GM12874 (cell line): Measurements from ENCODE around the gene PLEKHH1.

Source experiments
- TF ChIP-seq, protein P1 (sequence below): IDR thresholded peaks from 2 replicates; pipeline ENCODE4 v1.5.1; 2011; ENCODE audit warnings: low read depth, mild to moderate bottlenecking, control low read depth, low read length, moderate library complexity; ENCODE audit not compliant: insufficient read depth

Gene PLEKHH1

DNA sequence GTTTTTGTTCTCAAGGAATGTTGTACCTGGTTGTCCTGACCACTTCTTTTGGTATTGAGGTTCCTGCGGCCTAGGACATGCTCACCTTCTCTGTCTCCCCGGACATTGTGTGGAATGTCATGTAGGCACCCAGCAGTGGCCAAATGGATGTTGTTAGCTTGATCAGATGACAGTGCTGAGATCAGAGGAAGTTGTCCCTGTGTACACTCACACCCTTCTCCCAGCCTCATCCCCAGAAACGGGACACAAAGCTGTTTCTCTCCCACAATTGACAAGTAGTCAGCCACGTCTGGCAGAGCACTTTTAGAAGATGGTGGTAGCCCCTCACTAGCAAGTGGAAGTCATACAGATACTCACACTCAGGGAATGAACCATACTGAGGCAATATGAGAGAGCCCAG lies 3.0 kb downstream of the PLEKHH1 start:
- TF ChIP-seq, protein P1, sequence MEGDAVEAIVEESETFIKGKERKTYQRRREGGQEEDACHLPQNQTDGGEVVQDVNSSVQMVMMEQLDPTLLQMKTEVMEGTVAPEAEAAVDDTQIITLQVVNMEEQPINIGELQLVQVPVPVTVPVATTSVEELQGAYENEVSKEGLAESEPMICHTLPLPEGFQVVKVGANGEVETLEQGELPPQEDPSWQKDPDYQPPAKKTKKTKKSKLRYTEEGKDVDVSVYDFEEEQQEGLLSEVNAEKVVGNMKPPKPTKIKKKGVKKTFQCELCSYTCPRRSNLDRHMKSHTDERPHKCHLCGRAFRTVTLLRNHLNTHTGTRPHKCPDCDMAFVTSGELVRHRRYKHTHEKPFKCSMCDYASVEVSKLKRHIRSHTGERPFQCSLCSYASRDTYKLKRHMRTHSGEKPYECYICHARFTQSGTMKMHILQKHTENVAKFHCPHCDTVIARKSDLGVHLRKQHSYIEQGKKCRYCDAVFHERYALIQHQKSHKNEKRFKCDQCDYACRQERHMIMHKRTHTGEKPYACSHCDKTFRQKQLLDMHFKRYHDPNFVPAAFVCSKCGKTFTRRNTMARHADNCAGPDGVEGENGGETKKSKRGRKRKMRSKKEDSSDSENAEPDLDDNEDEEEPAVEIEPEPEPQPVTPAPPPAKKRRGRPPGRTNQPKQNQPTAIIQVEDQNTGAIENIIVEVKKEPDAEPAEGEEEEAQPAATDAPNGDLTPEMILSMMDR: no peak

DNA sequence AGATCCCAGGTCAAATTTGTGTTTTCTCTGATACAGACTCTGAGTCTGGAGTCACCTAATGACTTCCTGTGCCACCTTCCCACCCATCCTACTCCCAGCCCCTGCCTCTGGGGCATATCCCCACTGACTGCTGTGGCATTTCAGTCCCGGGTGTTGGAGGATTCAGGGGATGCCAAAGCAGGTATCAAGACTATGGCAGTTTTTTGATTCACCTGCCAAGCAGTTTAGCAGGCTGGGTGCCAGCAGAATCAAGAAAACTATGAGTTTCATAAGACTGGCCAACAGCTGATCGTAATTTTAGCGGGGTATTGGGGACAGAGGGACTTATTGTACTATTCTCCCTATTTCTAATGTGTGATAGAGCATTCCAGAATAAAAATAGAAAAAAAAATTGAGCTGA lies 4.6 kb downstream of the PLEKHH1 start:
- TF ChIP-seq, protein P1: no peak

DNA sequence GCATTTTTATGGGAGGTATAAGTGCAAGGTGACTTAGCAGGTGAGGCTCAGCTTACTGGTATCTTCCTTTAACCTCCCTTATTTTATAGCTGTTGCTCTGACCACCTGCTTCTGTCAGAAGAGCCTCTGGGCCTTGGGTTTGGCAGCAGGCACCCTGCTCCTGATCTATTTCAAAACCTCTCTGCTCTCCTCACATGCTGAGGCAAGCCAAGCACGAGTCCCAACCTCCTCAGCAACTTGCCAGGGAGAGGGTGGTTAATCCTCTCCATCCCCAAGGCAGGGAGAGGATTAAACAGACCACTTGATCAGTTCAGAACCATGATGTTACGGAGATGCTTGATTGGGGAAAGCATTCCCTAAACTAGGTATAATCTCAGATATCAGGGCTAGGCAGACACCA lies 5.4 kb downstream of the PLEKHH1 start:
- TF ChIP-seq, protein P1: no peak

DNA sequence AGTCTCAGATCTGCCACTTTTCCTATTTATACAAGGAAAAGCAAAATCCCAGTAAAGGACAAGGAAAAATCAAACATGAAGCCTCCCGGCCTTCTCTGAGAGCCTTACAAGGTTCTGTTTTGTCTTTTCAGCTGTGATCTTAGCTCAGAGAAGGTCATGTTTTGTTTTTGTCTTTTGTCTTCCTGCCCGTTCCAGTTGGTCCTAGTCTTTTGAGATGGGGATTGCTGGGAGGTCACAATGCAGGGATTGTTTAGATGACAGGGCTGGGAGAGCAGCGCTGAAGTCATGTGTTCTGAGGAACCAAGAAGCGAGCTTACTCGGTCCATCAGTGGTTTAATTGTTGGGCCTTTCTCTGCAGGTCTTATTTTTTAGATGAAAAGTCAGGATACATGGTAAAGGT lies 6.0 kb downstream of the PLEKHH1 start:
- TF ChIP-seq, protein P1: no peak

DNA sequence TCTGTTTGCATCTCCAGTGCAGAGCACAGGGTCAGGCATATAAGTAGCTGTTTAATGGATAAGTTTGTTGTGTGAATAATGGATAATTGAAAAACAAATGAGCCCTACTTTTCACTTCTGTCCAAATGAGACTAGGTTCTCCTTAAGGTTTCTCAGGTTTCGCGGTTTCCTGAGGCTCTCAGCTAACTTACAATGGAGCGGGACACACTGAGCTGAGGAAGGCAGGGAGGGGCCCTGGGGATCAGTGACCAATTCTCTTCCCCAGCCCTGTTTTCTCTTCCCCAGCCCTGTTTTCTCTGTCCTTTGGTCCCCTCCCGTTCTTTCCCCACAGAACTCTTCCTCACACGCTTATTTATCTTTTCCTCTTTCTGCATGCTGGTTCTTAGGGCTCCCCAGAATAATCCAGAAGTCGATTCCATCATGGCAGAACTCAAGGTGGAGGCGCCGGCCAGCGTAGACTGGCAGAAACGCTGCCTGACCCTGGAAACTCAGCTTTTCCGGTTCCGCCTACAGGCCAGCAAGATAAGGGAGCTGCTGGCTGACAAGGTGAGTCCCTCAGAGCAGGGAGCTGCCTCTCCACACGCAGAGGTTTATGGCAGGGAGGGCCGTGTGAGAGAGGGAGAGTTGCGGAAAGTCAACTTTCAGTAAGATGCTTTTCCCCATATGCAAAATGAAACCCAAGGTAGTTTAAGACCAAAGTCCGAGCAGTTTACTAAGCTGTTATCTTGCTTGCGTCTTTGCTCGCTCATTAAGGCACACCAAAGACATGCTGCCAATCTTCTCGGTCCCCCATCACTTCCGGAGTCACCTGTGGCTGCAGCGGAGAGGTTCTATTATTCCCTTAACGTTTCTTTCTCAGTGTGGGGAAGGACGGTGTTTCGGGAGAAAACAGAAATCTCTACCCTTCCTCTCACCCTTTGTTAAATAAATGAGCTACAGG lies 8.6 kb downstream of the PLEKHH1 start:
- TF ChIP-seq, protein P1: no peak

DNA sequence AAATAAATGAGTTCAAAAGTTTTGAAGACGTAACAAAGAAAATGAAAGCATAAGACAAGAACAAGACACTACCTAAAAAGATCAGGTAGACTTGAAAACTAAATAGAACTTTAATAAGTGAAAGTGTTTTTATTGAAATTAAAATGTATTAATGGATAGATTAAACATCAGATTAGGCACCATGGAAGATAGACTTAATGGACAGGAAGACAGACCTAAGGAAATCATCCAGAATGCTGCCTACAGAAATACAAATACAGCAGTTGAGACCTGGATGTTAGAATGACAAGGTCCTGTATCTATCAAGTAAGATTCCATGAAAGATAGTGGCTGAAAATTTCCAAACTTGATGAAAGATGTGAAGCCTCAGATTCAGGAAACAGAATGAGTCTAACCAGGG lies 11.5 kb downstream of the PLEKHH1 start:
- TF ChIP-seq, protein P1: no peak

DNA sequence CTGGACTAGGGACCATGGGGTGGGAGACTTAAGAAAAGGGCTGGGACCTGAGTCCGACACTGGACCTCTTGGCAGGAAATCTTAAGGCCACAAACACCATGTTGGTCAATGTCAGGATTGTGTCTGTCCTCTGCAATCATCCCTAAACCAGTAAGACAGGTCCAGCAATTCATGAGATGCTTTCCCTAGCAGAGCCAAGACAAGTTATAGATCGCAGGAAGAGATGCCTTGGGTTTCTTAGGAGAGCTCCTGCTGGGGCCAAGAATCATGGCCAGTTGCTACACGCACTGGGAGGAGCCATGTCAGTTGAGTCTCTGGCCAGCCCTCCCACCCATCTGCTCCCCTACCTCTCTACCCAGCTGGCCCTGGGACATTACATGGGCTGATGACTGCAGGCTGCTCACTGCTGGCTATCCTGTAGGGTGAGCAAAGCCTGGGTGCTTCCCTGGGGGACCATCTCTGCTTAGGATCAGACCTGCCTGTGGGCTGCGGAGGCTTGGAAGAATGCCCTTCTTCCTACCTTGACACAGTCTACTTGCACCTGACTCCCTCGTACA lies 14.2 kb downstream of the PLEKHH1 start:
- TF ChIP-seq, protein P1: no peak
